Adrenal gland (tissue), 12 donors: Measurements from ENCODE around the gene SNX11. TPM values are rescaled to one million over a fixed set of nuclear protein-coding genes. Genes with fewer than 3 reads are reported as not detected.

Experiments used
- DNase-seq, 7 donors: peaks; one replicate each; pipeline ENCODE4 v3.0.0-alpha.2; 2019 to 2020
- H3K27ac ChIP-seq, 5 donors: fragments of 200-600 bp; sonication (generic) in 4 of 5; 1 replicate in 3 of 5; 2 replicates in 2 of 5; pipeline versions ENCODE4 v1.5.1 to v1.8.0; 2016 to 2020; ENCODE audit warnings: mild to moderate bottlenecking in 1 of 5
- H3K27me3 ChIP-seq: fragments of 200-600 bp; 2 replicates; pipeline ENCODE4 v1.8.0; 2021
- H3K36me3 ChIP-seq, 2 donors: fragments of 200-600 bp; replicated peaks in 1 of 2; 1 replicate in 1 of 2; 2 replicates in 1 of 2; pipeline versions ENCODE4 v1.5.1 to v1.8.0; 2018 to 2022
- H3K4me1 ChIP-seq, 2 donors: fragments of 200-600 bp; replicated peaks in 1 of 2; 1 replicate in 1 of 2; 2 replicates in 1 of 2; pipeline versions ENCODE4 v1.5.1 to v1.8.0; 2018 to 2021
- H3K4me3 ChIP-seq, 4 donors: fragments of 200-600 bp; sonication (generic) in 3 of 4; one replicate each; pipeline ENCODE4 v1.5.1; 2016 to 2018
- H3K9me3 ChIP-seq, 3 donors: fragments of 200-600 bp; sonication (generic) in 1 of 3; replicated peaks in 1 of 3; 1 replicate in 2 of 3; 2 replicates in 1 of 3; pipeline versions ENCODE4 v1.5.1 to v1.8.0; 2016 to 2021
- CTCF ChIP-seq, 6 experiments: fragments of 450-650 bp in 4 of 6; fragments of 200-600 bp in 2 of 6; sonication (generic) in 1 of 6; IDR thresholded peaks; 1 replicate in 5 of 6; 2 replicates in 1 of 6; pipeline versions ENCODE4 v1.5.1 to v1.8.0; 2016 to 2021; ENCODE audit warnings: antibody characterized with exemption in 6 of 6, mild to moderate bottlenecking in 2 of 6, moderate library complexity in 1 of 6
- POLR2A ChIP-seq, 2 donors: fragments of 450-650 bp; IDR thresholded peaks; one replicate each; pipeline ENCODE4 v1.6.1; 2017; ENCODE audit warnings: antibody characterized with exemption in 2 of 2, mild to moderate bottlenecking in 2 of 2, moderate library complexity in 1 of 2
- WGBS, 4 donors: extraction: QIAGEN DNeasy Blood & Tissue Kit in 2 of 4; methylation state at CpG; one replicate each; pipeline versions ENCODE4 v1.1.5 to v1.1.7; 2013 to 2017; 5-methylcytosine and 5-hydroxymethylcytosine counted together
- intact Hi-C, 2 donors: fragments of 100-400 bp; cut with DNase I; formaldehyde crosslinking; loops; one replicate each; pipeline versions ENCODE4 v1.14.1 to v1.15.0; 2022 to 2023
- microRNA counts, 2 donors: library from miRNA; unstranded; fragments of <30 nt; microRNA quantifications; one replicate each; lab custom pipeline; 2016
- microRNA-seq, 3 donors: library from miRNA; unstranded; fragments of <30 nt; microRNA quantifications; one replicate each; pipeline ENCODE4, GENCODE V29; 2017 to 2020
- polyA plus RNA-seq, 3 donors: library from polyadenylated mRNA; stranded (reverse); fragments of 200-250 nt in 2 of 3; fragments of 350-450 nt in 1 of 3; fragmentation: Illumina TruSeq in 1 of 3; extraction: RNeasy Lipid Tissue Mini Kit (QIAGEN cat#74804) in 1 of 3; gene quantifications; one replicate each; pipeline ENCODE4 v1.2.3, GENCODE V29; 2013 to 2014
- small RNA-seq, 2 donors: library from RNA; depleted of rRNA; stranded (forward); fragments of <200 nt; gene quantifications; one replicate each; pipeline ENCODE3, GENCODE V24; 2016
- total RNA-seq, 9 donors: library from RNA; depleted of rRNA in 4 of 9; stranded (reverse); fragments of >200 nt in 4 of 9; fragments of 120-200 nt in 1 of 9; fragmentation: NEBNext Ultra II Directional in 1 of 9; extraction: Animal tissue kit (Norgen Biotek cat#: 25700) in 1 of 9; gene quantifications; one replicate each; pipeline versions ENCODE4 v1.1.0 to v1.2.4, GENCODE V29; 2013 to 2023
- donor health status: healthy with polysubstance abuse.
- donor health status: Bipolar disorder and iron deficiency.
- donor health status: DM: yes; HTN: yes; CAD: no.
- donor health status: DM: no; HTN: no; CAD: no.
- donor health status: DM: no; HTN: no; CAD: no.
- donor health status: DM: yes; HTN: yes; CAD: no.

Gene SNX11
- total and polyA plus RNA-seq, 12 donors = 6.7 to 29.9 (median 15.2) TPM

GRCh38 chr17:48162946-48163506 lies 55.5 kb downstream of the SNX11 start:
- 21 to 25% (median 22%) methylated on average over 5 of the region's 5 CpGs for WGBS, 4 donors

GRCh38 chr17:48163809-48164208 lies 56.2 kb downstream of the SNX11 start:
- WGBS, 4 donors = 94 to 100% (median 96%) methylated on average over 1 of the region's 1 CpG
- Histone ChIP-seq H3K4me3 (no peak overlapping the region), H3K4me1 (peaks cover 0 to 19% of the 10 kb centered on the region in 2 donors), H3K27ac (peak overlapping the region in 1 of 5 donors; percentile 42), H3K36me3 (no peaks in the 10 kb centered on the region), H3K27me3 (no peaks in the 10 kb centered on the region), H3K9me3 (no peaks in the 10 kb centered on the region)
- DNase-seq = no peak
- no peak for TF ChIP-seq CTCF (IDR thresholded peaks at IDR 0.05)
- TF ChIP-seq POLR2A (IDR thresholded peaks at IDR 0.05) = no peak
- intact Hi-C loops = no loop called here

More at GRCh38 chr17:48162946-48163506, 55.5 kb downstream of the SNX11 start:
- Histone ChIP-seq H3K27me3 (no peaks in the 10 kb centered on the region), H3K4me1 (peaks cover 0 to 19% of the 10 kb centered on the region in 2 donors), H3K36me3 (no peaks in the 10 kb centered on the region), H3K27ac (peak overlapping the region in 4 of 5 donors; percentile 18 to 42 (median 35)), H3K4me3 (peak overlapping the region in 2 of 4 donors; percentile 1 to 23), H3K9me3 (no peaks in the 10 kb centered on the region)
- no peak for TF ChIP-seq POLR2A (IDR thresholded peaks at IDR 0.05)
- TF ChIP-seq CTCF (IDR thresholded peaks at IDR 0.05) = no peak
- intact Hi-C loops = no loop called here
- DNase-seq = peak; percentile 25 to 73 (median 58)

- WGBS, 4 donors = 48 to 58% (median 53%) methylated on average over 1 of the region's 1 CpG
- Histone ChIP-seq H3K27me3 (no peaks in the 10 kb centered on the region), H3K36me3 (no peaks in the 10 kb centered on the region), H3K4me1 (no peaks in the 10 kb centered on the region), H3K27ac (no peak overlapping the region), H3K4me3 (no peak overlapping the region), H3K9me3 (no peaks in the 10 kb centered on the region)
- no peak for DNase-seq
- TF ChIP-seq CTCF (IDR thresholded peaks at IDR 0.05) = no peak
- intact Hi-C loops = no loop called here
Observed at GRCh38 chr17:48169926-48170325, 62.4 kb downstream of the SNX11 start.

MicroRNAs encoded within 50 kb of the gene (microRNA counts, 767-probe panel; counts per million panel counts)
- 0 counts per million in 2 donors for microRNA hsa-miR-1203 (lab: Ali Mortazavi, UCI)

Small RNA genes lying within 50 kb of the gene (microRNA-seq; reads per million reads assigned to microRNA genes)
- gene MIR1203 = 0 reads per million in 3 donors

Small RNA genes lying within 50 kb of the gene (small RNA-seq; reads per million reads assigned to genes)
- gene AC004477.2 (0 reads per million in 2 donors), gene MIR1203 (0 reads per million in 2 donors), gene RNU6-1201P (0 reads per million in 2 donors)

Other genes starting within 250 kb of the SNX11 start
- gene SP2, start 211.5 kb upstream of the SNX11 start, total RNA-seq = 10 to 100 TPM in 5 of 9 donors, 1 to 10 TPM in 4; 1.8 to 20.8 (median 11.1) TPM
- gene SP2, start 211.5 kb upstream of the SNX11 start, polyA plus RNA-seq = 10 to 100 TPM in 1 of 3 donors, 1 to 10 TPM in 2; 4.5 to 21.1 (median 8.0) TPM
- 10 to 100 TPM; 20.8 to 91.5 (median 56.1) TPM for gene PNPO, start 166.2 kb upstream of the SNX11 start, total RNA-seq
- 10 to 100 TPM; 19.7 to 36.1 (median 23.8) TPM for gene PNPO, start 166.2 kb upstream of the SNX11 start, polyA plus RNA-seq
- gene PRR15L, start 149.9 kb upstream of the SNX11 start, total RNA-seq = under 1 TPM in 1 of 9 donors, not detected in 8; 0.19 TPM
- gene PRR15L, start 149.9 kb upstream of the SNX11 start, polyA plus RNA-seq = under 1 TPM in 2 of 3 donors, not detected in 1; 0.03 to 0.24 TPM
- gene CDK5RAP3, start 136.7 kb upstream of the SNX11 start, total RNA-seq = 100 to 1,000 TPM in 5 of 9 donors, 10 to 100 TPM in 4; 42.8 to 200 (median 100) TPM
- gene CDK5RAP3, start 136.7 kb upstream of the SNX11 start, polyA plus RNA-seq = 100 to 1,000 TPM in 2 of 3 donors, 10 to 100 TPM in 1; 76.1 to 733 (median 478) TPM
- 10 to 100 TPM; 16.3 to 60.1 (median 39.5) TPM for gene COPZ2, start 70.0 kb upstream of the SNX11 start, total RNA-seq
- gene COPZ2, start 70.0 kb upstream of the SNX11 start, polyA plus RNA-seq = 10 to 100 TPM; 33.4 to 53.6 (median 47.9) TPM
- gene NFE2L1, start 59.4 kb upstream of the SNX11 start, total RNA-seq = 100 to 1,000 TPM in 8 of 9 donors, 10 to 100 TPM in 1; 62.0 to 432 (median 273) TPM
- gene NFE2L1, start 59.4 kb upstream of the SNX11 start, polyA plus RNA-seq = 100 to 1,000 TPM in 2 of 3 donors, 10 to 100 TPM in 1; 77.9 to 403 (median 164) TPM
- 10 to 100 TPM; 28.5 to 56.3 (median 39.5) TPM for gene CBX1, start 6.3 kb upstream of the SNX11 start, total RNA-seq
- 10 to 100 TPM; 13.2 to 49.9 (median 28.6) TPM for gene CBX1, start 6.3 kb upstream of the SNX11 start, polyA plus RNA-seq